ENCODE data around the gene AGAP1. TPM values are rescaled to one million over a fixed set of nuclear protein-coding genes. Genes with fewer than 3 reads are reported as not detected.

The AGAP1 gene
- total and polyA plus RNA-seq, 9 donors = 5.7 to 32.2 (median 20.2) TPM

GRCh38 chr2:236012155-236012554 is 518.3 kb downstream of the AGAP1 start:
- intact Hi-C loops (cut with DNase I) = no loop called here
- no peak for TF ChIP-seq CTCF (IDR thresholded peaks at IDR 0.05)
- no peak for TF ChIP-seq POLR2A (IDR thresholded peaks at IDR 0.05)
- TF ChIP-seq EP300 (IDR thresholded peaks at IDR 0.05) = no peak
- Histone ChIP-seq H3K36me3 (no peaks in the 10 kb centered on the region), H3K9me3 (no peaks in the 10 kb centered on the region), H3K4me1 (ENCODE audit: insufficient read depth) (no peaks in the 10 kb centered on the region), H3K4me3 (no peak overlapping the region), H3K27ac (no peak overlapping the region), H3K27me3 (no peaks in the 10 kb centered on the region)
- DNase-seq = no peak
- 86 to 88% (median 86%) methylated on average over 8 of the region's 8 CpGs for WGBS, 3 donors

GRCh38 chr2:236014408-236015131 is 520.7 kb downstream of the AGAP1 start:
- no peak for TF ChIP-seq CTCF (IDR thresholded peaks at IDR 0.05)
- no peak for TF ChIP-seq EP300 (IDR thresholded peaks at IDR 0.05)
- TF ChIP-seq POLR2A (IDR thresholded peaks at IDR 0.05) = no peak
- no peaks in the 10 kb centered on the region for H3K4me1 ChIP-seq (ENCODE audit: insufficient read depth)
- DNase-seq = no peak
- H3K36me3 ChIP-seq = no peaks in the 10 kb centered on the region
- no peaks in the 10 kb centered on the region for H3K27me3 ChIP-seq
- no peak overlapping the region for H3K27ac ChIP-seq
- WGBS, 3 donors = 72 to 73% (median 73%) methylated on average over 25 of the region's 25 CpGs
- no peak overlapping the region for H3K4me3 ChIP-seq
- intact Hi-C loops (cut with DNase I) = no loop called here
- no peaks in the 10 kb centered on the region for H3K9me3 ChIP-seq

GRCh38 chr2:236015171-236015570 is 521.3 kb downstream of the AGAP1 start:
- 92 to 96% (median 93%) methylated on average over 6 of the region's 6 CpGs for WGBS, 3 donors
- Histone ChIP-seq H3K36me3 (no peaks in the 10 kb centered on the region), H3K9me3 (no peaks in the 10 kb centered on the region), H3K4me3 (no peak overlapping the region), H3K27me3 (no peaks in the 10 kb centered on the region), H3K4me1 (ENCODE audit: insufficient read depth) (no peaks in the 10 kb centered on the region), H3K27ac (no peak overlapping the region)
- intact Hi-C loops (cut with DNase I) = no loop called here
- no peak for TF ChIP-seq EP300 (IDR thresholded peaks at IDR 0.05)
- TF ChIP-seq POLR2A (IDR thresholded peaks at IDR 0.05) = no peak
- no peak for TF ChIP-seq CTCF (IDR thresholded peaks at IDR 0.05)
- no peak for DNase-seq

- WGBS, 3 donors = 95 to 99% (median 97%) methylated on average over 4 of the region's 4 CpGs
- no peaks in the 10 kb centered on the region for H3K9me3 ChIP-seq
- H3K36me3 ChIP-seq = no peaks in the 10 kb centered on the region
- H3K27me3 ChIP-seq = no peaks in the 10 kb centered on the region
- no peaks in the 10 kb centered on the region for H3K4me1 ChIP-seq (ENCODE audit: insufficient read depth)
- H3K4me3 ChIP-seq = no peak overlapping the region
- no peak for DNase-seq
- intact Hi-C loops (cut with DNase I) = no loop called here
- TF ChIP-seq CTCF (IDR thresholded peaks at IDR 0.05) = no peak
- no peak overlapping the region for H3K27ac ChIP-seq
These were observed 522.7 kb downstream of the AGAP1 start for GRCh38 chr2:236016496-236016895.
